Right atrium auricular region (tissue), 2 donors: ENCODE measurements around the gene MCRS1. TPM values are rescaled to one million over a fixed set of nuclear protein-coding genes. Genes with fewer than 3 reads are reported as not detected.

Experiments
- DNase-seq: peaks from one replicate; pipeline ENCODE4 v3.0.0-alpha.2; 2019; ENCODE audit warnings: low spot score
- H3K27ac ChIP-seq, 2 donors: fragments of 200-600 bp; sonication (generic); 1 replicate in 1 of 2; 2 replicates in 1 of 2; pipeline ENCODE4 v1.5.1; 2016 to 2019
- H3K27me3 ChIP-seq, 2 donors: fragments of 200-600 bp; sonication (generic); one replicate each; pipeline versions ENCODE4 v1.5.1 to v1.6.0; 2017 to 2019
- H3K36me3 ChIP-seq: fragments of 200-600 bp; sonication (generic); one replicate; pipeline ENCODE4 v1.5.1; 2016
- H3K4me1 ChIP-seq, 2 donors: fragments of 200-600 bp; sonication (generic); one replicate each; pipeline versions ENCODE4 v1.5.1 to v1.6.0; 2017 to 2019
- H3K4me3 ChIP-seq, 2 donors: fragments of 200-600 bp; sonication (generic); 1 replicate in 1 of 2; 2 replicates in 1 of 2; pipeline ENCODE4 v1.5.1; 2017 to 2019; ENCODE audit warnings: mild to moderate bottlenecking in 1 of 2, moderate library complexity in 1 of 2
- H3K9me3 ChIP-seq, 2 donors: fragments of 200-600 bp; sonication (generic); one replicate each; pipeline ENCODE4 v1.5.1; 2019
- total RNA-seq, 2 donors: library from RNA; depleted of rRNA; stranded (reverse); fragments of >200 nt; gene quantifications; one replicate each; pipeline ENCODE4 v1.1.0, GENCODE V29; 2016
- TF ChIP-seq, protein P1 (sequence below), 2 donors: fragments of 200-600 bp; sonication (generic); IDR thresholded peaks; one replicate each; pipeline ENCODE4 v1.5.1; 2019; ENCODE audit warnings: antibody characterized with exemption in 2 of 2

MCRS1 gene
- total RNA-seq, 2 donors from 2014 or later: 81.8 to 82.8 TPM

GRCh38 chr12:49552014-49552413 lies 15.9 kb downstream of the MCRS1 start:
- no peak for DNase-seq
- no peaks in the 10 kb centered on the region for H3K27me3 ChIP-seq
- no peak overlapping the region for H3K4me3 ChIP-seq
- H3K36me3 ChIP-seq: peaks cover 9% of the 10 kb centered on the region
- peak overlapping the region in 1 of 2 donors; percentile 55 for H3K27ac ChIP-seq
- H3K9me3 ChIP-seq: no peaks in the 10 kb centered on the region
- TF ChIP-seq, protein P1, sequence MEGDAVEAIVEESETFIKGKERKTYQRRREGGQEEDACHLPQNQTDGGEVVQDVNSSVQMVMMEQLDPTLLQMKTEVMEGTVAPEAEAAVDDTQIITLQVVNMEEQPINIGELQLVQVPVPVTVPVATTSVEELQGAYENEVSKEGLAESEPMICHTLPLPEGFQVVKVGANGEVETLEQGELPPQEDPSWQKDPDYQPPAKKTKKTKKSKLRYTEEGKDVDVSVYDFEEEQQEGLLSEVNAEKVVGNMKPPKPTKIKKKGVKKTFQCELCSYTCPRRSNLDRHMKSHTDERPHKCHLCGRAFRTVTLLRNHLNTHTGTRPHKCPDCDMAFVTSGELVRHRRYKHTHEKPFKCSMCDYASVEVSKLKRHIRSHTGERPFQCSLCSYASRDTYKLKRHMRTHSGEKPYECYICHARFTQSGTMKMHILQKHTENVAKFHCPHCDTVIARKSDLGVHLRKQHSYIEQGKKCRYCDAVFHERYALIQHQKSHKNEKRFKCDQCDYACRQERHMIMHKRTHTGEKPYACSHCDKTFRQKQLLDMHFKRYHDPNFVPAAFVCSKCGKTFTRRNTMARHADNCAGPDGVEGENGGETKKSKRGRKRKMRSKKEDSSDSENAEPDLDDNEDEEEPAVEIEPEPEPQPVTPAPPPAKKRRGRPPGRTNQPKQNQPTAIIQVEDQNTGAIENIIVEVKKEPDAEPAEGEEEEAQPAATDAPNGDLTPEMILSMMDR (IDR thresholded peaks at IDR 0.05): no peak
- H3K4me1 ChIP-seq: peaks cover 0 to 25% of the 10 kb centered on the region in 2 donors

DNA sequence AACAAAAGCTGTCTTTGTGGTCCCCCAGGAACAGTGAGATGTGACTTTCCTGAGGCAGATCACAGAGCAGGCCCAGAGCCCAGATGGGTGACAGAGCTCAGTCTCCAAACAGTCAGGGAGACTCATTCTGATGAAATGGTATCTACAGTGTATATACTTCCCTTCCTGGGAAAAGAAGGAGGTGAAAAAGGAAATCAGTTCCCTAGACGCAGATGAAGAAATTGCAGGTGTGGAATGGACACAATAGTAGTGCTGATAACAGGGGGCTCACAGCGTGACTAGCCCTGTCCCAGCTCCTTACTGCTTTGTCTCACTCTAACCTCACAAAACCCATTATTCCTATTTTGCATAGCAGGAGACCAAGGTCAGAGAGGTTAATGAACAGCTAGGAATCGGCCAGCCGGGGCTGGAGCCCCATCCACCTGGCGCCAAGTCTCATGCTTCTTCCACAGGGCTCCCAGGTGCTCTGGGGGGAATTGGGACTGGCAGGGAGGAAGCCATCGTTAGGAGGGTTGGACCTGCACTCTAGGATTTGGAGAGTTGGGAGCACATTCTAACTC lies 17.2 kb downstream of the MCRS1 start:
- DNase-seq: no peak
- Histone ChIP-seq H3K9me3 (no peaks in the 10 kb centered on the region), H3K4me1 (peaks cover 0 to 25% of the 10 kb centered on the region in 2 donors), H3K4me3 (no peak overlapping the region), H3K27ac (no peak overlapping the region), H3K36me3 (no peaks in the 10 kb centered on the region), H3K27me3 (no peaks in the 10 kb centered on the region)
- TF ChIP-seq, protein P1 (IDR thresholded peaks at IDR 0.05): no peak

DNA sequence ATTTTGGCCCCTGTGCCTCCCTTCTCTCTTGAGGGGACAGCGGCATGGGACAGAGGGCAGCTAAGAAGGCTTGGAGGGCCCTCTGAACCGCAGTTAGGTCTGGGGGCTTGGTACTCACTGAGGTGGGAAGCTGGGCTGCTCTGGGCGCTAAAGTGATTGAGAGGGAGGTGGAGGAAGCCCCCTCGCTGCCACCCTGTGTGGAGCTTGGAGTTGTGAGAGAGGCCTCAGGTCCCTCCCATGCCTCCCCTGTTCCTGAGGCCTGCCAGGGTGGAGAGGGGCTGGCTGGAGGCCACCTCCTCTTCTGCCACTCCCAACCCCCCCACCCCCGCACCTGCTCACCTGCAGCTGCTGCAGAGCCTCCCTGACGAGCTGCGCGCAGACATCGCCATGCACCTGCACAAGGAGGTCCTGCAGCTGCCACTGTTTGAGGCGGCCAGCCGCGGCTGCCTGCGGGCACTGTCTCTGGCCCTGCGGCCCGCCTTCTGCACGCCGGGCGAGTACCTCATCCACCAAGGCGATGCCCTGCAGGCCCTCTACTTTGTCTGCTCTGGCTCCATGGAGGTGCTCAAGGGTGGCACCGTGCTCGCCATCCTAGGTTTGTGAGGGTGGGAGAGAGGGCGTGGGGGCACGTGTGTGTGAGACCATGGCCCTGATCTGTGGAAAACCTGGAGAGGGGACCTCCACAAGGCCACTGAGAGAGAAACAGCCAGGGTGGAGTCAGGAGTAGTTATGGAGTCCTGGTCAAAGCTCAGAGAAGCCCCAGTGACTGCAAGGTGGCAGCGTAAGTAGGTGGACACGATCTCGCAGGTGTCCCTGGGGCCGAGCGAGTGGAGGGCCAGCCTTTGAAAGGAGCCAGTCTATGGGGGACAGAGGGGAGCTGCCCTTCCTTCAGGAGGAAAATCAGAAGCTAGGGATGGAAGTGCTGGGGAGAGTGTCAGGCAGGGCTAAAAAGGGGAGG lies 17.9 kb downstream of the MCRS1 start:
- H3K27me3 ChIP-seq: no peaks in the 10 kb centered on the region
- no peak for DNase-seq
- TF ChIP-seq, protein P1 (IDR thresholded peaks at IDR 0.05): no peak
- peaks cover 0 to 25% of the 10 kb centered on the region in 2 donors for H3K4me1 ChIP-seq
- peak overlapping the region in 1 of 2 donors; percentile 50 for H3K4me3 ChIP-seq
- no peaks in the 10 kb centered on the region for H3K36me3 ChIP-seq
- no peak overlapping the region for H3K27ac ChIP-seq
- H3K9me3 ChIP-seq: no peaks in the 10 kb centered on the region

DNA sequence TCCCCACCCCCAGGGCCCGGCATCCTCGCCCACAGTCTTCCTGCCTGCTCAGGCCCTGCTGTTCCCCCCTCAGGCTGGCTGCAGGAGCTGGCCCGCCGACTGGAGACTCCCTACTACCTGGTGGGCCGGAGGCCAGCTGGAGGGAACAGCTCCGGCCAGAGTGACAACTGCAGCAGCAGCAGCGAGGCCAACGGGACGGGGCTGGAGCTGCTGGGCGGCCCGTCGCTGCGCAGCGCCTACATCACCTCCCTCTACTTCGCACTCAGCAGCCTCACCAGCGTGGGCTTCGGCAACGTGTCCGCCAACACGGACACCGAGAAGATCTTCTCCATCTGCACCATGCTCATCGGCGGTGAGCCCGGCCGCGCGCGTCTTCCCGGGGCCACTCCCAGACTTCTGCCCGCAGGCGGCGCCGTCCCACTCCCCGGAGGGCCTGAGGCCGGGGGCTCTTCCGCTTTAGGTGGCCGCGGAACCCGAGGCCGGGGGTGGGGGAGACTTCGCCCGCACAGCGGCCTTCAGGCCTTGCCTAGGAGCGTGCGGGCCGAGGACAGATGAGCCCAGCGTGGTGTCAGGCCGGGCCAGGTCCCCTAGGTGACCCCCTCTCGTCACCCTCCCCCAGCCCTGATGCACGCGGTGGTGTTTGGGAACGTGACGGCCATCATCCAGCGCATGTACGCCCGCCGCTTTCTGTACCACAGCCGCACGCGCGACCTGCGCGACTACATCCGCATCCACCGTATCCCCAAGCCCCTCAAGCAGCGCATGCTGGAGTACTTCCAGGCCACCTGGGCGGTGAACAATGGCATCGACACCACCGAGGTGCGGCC lies 18.9 kb downstream of the MCRS1 start:
- H3K36me3 ChIP-seq: no peaks in the 10 kb centered on the region
- peak overlapping the region; percentile 25 to 50 for H3K4me3 ChIP-seq
- H3K27ac ChIP-seq: no peak overlapping the region
- no peaks in the 10 kb centered on the region for H3K9me3 ChIP-seq
- TF ChIP-seq, protein P1 (IDR thresholded peaks at IDR 0.05): peak; percentile 42 to 69
- H3K4me1 ChIP-seq: peaks cover 0 to 25% of the 10 kb centered on the region in 2 donors
- DNase-seq: no peak
- no peaks in the 10 kb centered on the region for H3K27me3 ChIP-seq

DNA sequence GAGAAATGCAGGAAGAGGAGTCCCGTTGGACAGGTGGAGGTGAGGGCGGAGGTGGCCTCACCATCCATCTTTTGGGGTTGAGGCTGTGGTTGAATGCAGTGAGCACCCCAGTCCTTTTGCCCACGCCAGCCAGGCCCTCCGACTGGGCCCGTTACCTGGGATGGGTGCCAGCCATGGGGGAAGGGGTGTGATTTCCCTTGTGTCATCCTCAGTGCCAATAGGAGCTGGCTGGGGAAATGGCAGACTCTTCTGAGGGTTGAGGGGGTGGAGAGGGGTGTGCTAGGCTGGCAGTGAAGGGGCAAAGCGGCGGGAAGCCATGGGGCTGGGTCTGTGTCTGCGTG lies 19.5 kb downstream of the MCRS1 start:
- Histone ChIP-seq H3K36me3 (no peaks in the 10 kb centered on the region), H3K9me3 (no peaks in the 10 kb centered on the region), H3K27me3 (no peaks in the 10 kb centered on the region), H3K27ac (no peak overlapping the region), H3K4me1 (peaks cover 0 to 25% of the 10 kb centered on the region in 2 donors), H3K4me3 (peak overlapping the region in 1 of 2 donors; percentile 50)
- no peak for DNase-seq
- TF ChIP-seq, protein P1 (IDR thresholded peaks at IDR 0.05): no peak
